HL-60 (cell line): ENCODE results near the gene TMCO4.

ENCODE experiments used
- CTCF ChIP-seq: IDR thresholded peaks from one replicate; pipeline ENCODE4 v1.5.1; 2011; ENCODE audit warnings: low read length, control low read depth, inconsistent platforms; ENCODE audit not compliant: insufficient read depth
- POLR2AphosphoS5 ChIP-seq: IDR thresholded peaks from 2 replicates; pipeline ENCODE4 v1.6.1; 2012; ENCODE audit warnings: low read depth
- SPI1 ChIP-seq: IDR thresholded peaks from 2 replicates; pipeline ENCODE4 v1.6.1; 2012; ENCODE audit warnings: low read depth, mild to moderate bottlenecking, borderline replicate concordance
- TF ChIP-seq, protein P1 (sequence below): IDR thresholded peaks from 2 replicates; pipeline ENCODE4 v1.6.1; 2012; ENCODE audit warnings: low read depth; ENCODE audit not compliant: insufficient replicate concordance

DNA sequence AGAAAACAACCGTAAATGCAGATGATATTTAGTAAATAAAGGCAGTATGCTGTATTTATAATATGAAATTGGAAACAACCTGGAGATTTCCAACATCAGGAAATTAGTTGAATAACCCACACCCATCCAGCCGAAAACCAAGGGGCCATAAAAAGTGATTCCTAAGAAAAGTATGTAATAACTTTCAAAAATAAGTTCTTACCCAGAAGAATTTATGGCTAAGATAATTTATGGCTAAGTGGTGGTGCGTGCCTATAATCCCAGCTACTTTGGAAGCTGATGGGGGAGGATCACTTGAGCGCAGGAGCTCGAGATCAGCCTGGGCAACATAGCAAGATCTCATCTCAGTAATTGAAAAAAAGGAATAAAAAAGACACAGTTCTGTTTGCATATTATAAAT lies 43.2 kb downstream of the TMCO4 start:
- no peak for TF ChIP-seq SPI1
- TF ChIP-seq CTCF: no peak
- no peak for TF ChIP-seq POLR2AphosphoS5
- TF ChIP-seq, protein P1, sequence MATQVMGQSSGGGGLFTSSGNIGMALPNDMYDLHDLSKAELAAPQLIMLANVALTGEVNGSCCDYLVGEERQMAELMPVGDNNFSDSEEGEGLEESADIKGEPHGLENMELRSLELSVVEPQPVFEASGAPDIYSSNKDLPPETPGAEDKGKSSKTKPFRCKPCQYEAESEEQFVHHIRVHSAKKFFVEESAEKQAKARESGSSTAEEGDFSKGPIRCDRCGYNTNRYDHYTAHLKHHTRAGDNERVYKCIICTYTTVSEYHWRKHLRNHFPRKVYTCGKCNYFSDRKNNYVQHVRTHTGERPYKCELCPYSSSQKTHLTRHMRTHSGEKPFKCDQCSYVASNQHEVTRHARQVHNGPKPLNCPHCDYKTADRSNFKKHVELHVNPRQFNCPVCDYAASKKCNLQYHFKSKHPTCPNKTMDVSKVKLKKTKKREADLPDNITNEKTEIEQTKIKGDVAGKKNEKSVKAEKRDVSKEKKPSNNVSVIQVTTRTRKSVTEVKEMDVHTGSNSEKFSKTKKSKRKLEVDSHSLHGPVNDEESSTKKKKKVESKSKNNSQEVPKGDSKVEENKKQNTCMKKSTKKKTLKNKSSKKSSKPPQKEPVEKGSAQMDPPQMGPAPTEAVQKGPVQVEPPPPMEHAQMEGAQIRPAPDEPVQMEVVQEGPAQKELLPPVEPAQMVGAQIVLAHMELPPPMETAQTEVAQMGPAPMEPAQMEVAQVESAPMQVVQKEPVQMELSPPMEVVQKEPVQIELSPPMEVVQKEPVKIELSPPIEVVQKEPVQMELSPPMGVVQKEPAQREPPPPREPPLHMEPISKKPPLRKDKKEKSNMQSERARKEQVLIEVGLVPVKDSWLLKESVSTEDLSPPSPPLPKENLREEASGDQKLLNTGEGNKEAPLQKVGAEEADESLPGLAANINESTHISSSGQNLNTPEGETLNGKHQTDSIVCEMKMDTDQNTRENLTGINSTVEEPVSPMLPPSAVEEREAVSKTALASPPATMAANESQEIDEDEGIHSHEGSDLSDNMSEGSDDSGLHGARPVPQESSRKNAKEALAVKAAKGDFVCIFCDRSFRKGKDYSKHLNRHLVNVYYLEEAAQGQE: no peak
